Breast epithelium (tissue), 4 donors: ENCODE results near the gene CBLC. TPM values are rescaled to one million over a fixed set of nuclear protein-coding genes. Genes with fewer than 3 reads are reported as not detected.
A peak's percentile ranks its signal among the peaks of the same experiment; 100 is the strongest.

Source experiments
- DNase-seq, 2 donors: peaks; one replicate each; pipeline ENCODE4 v3.0.0-alpha.2; 2019; ENCODE audit warnings: low spot score in 2 of 2
- H3K27ac ChIP-seq, 2 donors: fragments of 200-600 bp; sonication (generic) in 1 of 2; one replicate each; pipeline ENCODE4 v1.5.1; 2016 to 2019; ENCODE audit warnings: mild to moderate bottlenecking in 1 of 2
- H3K27me3 ChIP-seq, 2 donors: fragments of 200-600 bp; sonication (generic) in 1 of 2; one replicate each; pipeline versions ENCODE4 v1.5.1 to v1.6.0; 2017 to 2019; ENCODE audit warnings: control low read depth in 1 of 2, mild to moderate bottlenecking in 1 of 2
- H3K36me3 ChIP-seq: fragments of 200-600 bp; one replicate; pipeline ENCODE4 v1.5.1; 2019
- H3K4me1 ChIP-seq, 2 donors: fragments of 200-600 bp; sonication (generic); one replicate each; pipeline ENCODE4 v1.5.1; 2016 to 2019; ENCODE audit warnings: control low read depth in 1 of 2
- H3K4me3 ChIP-seq, 3 donors: fragments of 200-600 bp; sonication (generic); 1 replicate in 2 of 3; 2 replicates in 1 of 3; pipeline ENCODE4 v1.5.1; 2016 to 2019; ENCODE audit warnings: mild to moderate bottlenecking in 3 of 3, moderate library complexity in 2 of 3
- H3K9me3 ChIP-seq, 2 donors: fragments of 200-600 bp; sonication (generic) in 1 of 2; one replicate each; pipeline ENCODE4 v1.5.1; 2016 to 2019; ENCODE audit warnings: control low read depth in 1 of 2
- CTCF ChIP-seq, 3 donors: fragments of 450-650 bp; IDR thresholded peaks; one replicate each; pipeline ENCODE4 v1.5.1; 2016 to 2017; ENCODE audit warnings: antibody characterized with exemption in 3 of 3, mild to moderate bottlenecking in 3 of 3, moderate library complexity in 3 of 3
- POLR2A ChIP-seq: fragments of 450-650 bp; IDR thresholded peaks from one replicate; pipeline ENCODE4 v1.6.1; 2016; ENCODE audit warnings: antibody characterized with exemption, mild to moderate bottlenecking, moderate library complexity
- POLR2AphosphoS5 ChIP-seq, 3 donors: sonication (generic); formaldehyde crosslinking; IDR thresholded peaks; one replicate each; pipeline ENCODE4 v1.6.1; 2017; ENCODE audit warnings: antibody characterized with exemption in 3 of 3
- intact Hi-C: fragments of 100-400 bp; cut with DNase I; formaldehyde crosslinking; loops from one replicate; pipeline ENCODE4 v1.15.1; 2023; ENCODE audit warnings: low total_unique reads
- total RNA-seq, 3 donors: library from RNA; depleted of rRNA; stranded (reverse); fragments of >200 nt; gene quantifications; one replicate each; pipeline ENCODE4 v1.1.0, GENCODE V29; 2016

CBLC gene
- total RNA-seq, 3 donors from 2014 or later: 15.7 to 18.1 TPM; not detected in 1

GRCh38 chr19:44752123-44752815 is 25.4 kb upstream of the CBLC start:
- H3K4me3 ChIP-seq: peak overlapping the region in 2 of 3 donors; percentile 51 to 72
- intact Hi-C loops: no loop called here
- no peaks in the 10 kb centered on the region for H3K9me3 ChIP-seq
- TF ChIP-seq POLR2AphosphoS5 (IDR thresholded peaks at IDR 0.05) (no peak), CTCF (IDR thresholded peaks at IDR 0.05) (no peak), POLR2A (no peak)
- peaks cover 23 to 37% of the 10 kb centered on the region in 2 donors for H3K4me1 ChIP-seq
- H3K27me3 ChIP-seq: no peaks in the 10 kb centered on the region
- peak overlapping the region; percentile 86 to 95 for H3K27ac ChIP-seq
- no peaks in the 10 kb centered on the region for H3K36me3 ChIP-seq
- no peak for DNase-seq

- H3K36me3 ChIP-seq: no peaks in the 10 kb centered on the region
- no peaks in the 10 kb centered on the region for H3K9me3 ChIP-seq
- peak; percentile 74 to 86 for DNase-seq
- H3K27ac ChIP-seq: peak overlapping the region; percentile 86 to 95
- intact Hi-C loops: no loop called here
- TF ChIP-seq POLR2AphosphoS5 (IDR thresholded peaks at IDR 0.05) (peak; percentile 32 to 93 (median 35)), CTCF (IDR thresholded peaks at IDR 0.05) (no peak)
- H3K27me3 ChIP-seq: no peaks in the 10 kb centered on the region
- peaks cover 23 to 37% of the 10 kb centered on the region in 2 donors for H3K4me1 ChIP-seq
- peak overlapping the region; percentile 40 to 72 (median 51) for H3K4me3 ChIP-seq
Measured at GRCh38 chr19:44752816-44753625, 24.7 kb upstream of the CBLC start.

GRCh38 chr19:44753626-44753931 is 24.1 kb upstream of the CBLC start:
- Histone ChIP-seq H3K9me3 (no peaks in the 10 kb centered on the region), H3K27me3 (no peaks in the 10 kb centered on the region), H3K27ac (peak overlapping the region; percentile 86 to 95), H3K4me3 (peak overlapping the region; percentile 40 to 72 (median 51)), H3K36me3 (no peaks in the 10 kb centered on the region), H3K4me1 (peaks cover 23 to 37% of the 10 kb centered on the region in 2 donors)
- TF ChIP-seq POLR2AphosphoS5 (IDR thresholded peaks at IDR 0.05): no peak
- no peak for TF ChIP-seq POLR2A
- TF ChIP-seq CTCF (IDR thresholded peaks at IDR 0.05): no peak
- DNase-seq: no peak
- intact Hi-C loops: no loop called here

DNA sequence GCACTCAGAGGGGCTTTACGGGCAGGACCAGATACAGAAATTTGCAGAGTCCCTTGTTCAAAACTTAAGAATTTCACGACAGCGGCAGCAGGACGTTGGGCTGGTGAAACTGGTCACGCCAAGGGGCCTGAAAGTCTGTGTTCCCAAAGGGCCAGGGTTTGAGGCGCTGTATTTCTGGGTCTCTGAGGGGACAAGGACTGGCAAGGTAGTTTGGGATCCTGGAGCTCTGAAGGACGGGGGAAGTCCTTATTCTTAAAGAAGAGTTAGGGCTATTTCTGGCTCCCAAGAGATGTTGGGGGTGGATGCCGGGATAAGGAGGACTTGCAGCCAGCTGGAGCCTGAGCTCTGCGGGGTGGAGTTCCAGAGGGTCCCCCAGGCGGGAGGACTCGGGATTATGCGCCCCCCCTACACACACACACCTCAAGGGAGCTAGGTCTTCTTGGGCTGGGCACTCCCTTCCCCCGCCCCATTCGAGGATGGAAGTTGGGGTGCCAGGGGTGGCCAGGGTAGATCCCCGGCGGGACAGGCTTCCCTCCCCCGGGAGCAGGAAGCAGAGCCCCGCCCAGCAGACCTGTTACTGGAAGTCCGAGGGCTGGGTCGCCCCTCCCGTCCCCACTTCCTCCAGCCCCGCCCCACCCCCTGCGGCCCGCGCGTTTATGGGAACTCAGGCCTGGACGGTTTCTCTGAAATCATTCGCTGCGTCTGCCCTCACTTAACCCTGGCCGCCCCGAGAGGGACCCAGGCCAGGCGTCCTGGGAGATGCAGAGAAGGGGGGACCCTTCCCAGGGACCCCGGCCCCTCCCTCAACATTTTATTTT is 23.5 kb upstream of the CBLC start:
- Histone ChIP-seq H3K27ac (peak overlapping the region; percentile 86 to 95), H3K27me3 (no peaks in the 10 kb centered on the region), H3K36me3 (no peaks in the 10 kb centered on the region), H3K9me3 (no peaks in the 10 kb centered on the region), H3K4me1 (peaks cover 23 to 37% of the 10 kb centered on the region in 2 donors), H3K4me3 (peak overlapping the region; percentile 40 to 72 (median 51))
- peak in 1 of 3 donors; percentile 18 for TF ChIP-seq CTCF (IDR thresholded peaks at IDR 0.05)
- TF ChIP-seq POLR2A: no peak
- TF ChIP-seq POLR2AphosphoS5 (IDR thresholded peaks at IDR 0.05): peak; percentile 42 to 71 (median 56)
- intact Hi-C loops: no loop called here
- DNase-seq: peak; percentile 92 to 93
